PC-3 (cell line): ENCODE data around the gene CRYZL1. TPM values are rescaled to one million over a fixed set of nuclear protein-coding genes. Genes with fewer than 3 reads are reported as not detected.
A peak's percentile ranks its signal among the peaks of the same experiment; 100 is the strongest.

Source experiments
- ATAC-seq: fragments of 200-7000 bp; cut with Tn5 transposase; 2 replicates; pipeline ENCODE4 v1.9.1; 2020; ENCODE audit warnings: mild to moderate bottlenecking, moderate library complexity
- BruUV-seq: library from RNA; stranded (reverse); fragments of 400-500 nt; replicated peaks from 2 replicates; lab custom pipeline; 2021; lab: Mats Ljungman, UMichigan
- CTCF ChIA-PET: fragments of 300-600 bp; sonication (Branson Sonifier 250); formaldehyde crosslinking; loops from one replicate; lab custom pipeline; 2022; ENCODE audit warnings: antibody characterized with exemption; lab: Charles Lee
- POLR2A ChIA-PET: fragments of 300-600 bp; sonication (Branson Sonifier 250); formaldehyde crosslinking; loops from one replicate; lab custom pipeline; 2022; ENCODE audit warnings: antibody characterized with exemption; ENCODE audit not compliant: unreplicated experiment; lab: Charles Lee
- DNase-seq: peaks from one replicate; pipeline ENCODE4 v3.0.0-alpha.2; 2015
- H2AFZ ChIP-seq: fragments of 300-600 bp; sonication (generic); 2 replicates; pipeline ENCODE4 v1.6.0; 2016; ENCODE audit warnings: antibody characterized with exemption, low read length
- H3F3A ChIP-seq: fragments of 300-600 bp; sonication (generic); one replicate; pipeline ENCODE4 v1.6.0; 2017; ENCODE audit warnings: antibody characterized with exemption, low read length, control low read depth, mild to moderate bottlenecking; ENCODE audit not compliant: unreplicated experiment
- H3K27ac ChIP-seq: fragments of 300-600 bp; sonication (generic); 2 replicates; pipeline ENCODE4 v1.5.1; 2016; ENCODE audit warnings: mild to moderate bottlenecking, low read length
- H3K27me3 ChIP-seq: fragments of 300-600 bp; sonication (generic); 2 replicates; pipeline ENCODE4 v1.6.1; 2016; ENCODE audit warnings: low read length, mixed read lengths
- H3K36me3 ChIP-seq: fragments of 300-600 bp; sonication (generic); 2 replicates; pipeline ENCODE4 v1.6.1; 2016; ENCODE audit warnings: low read depth, mixed run types, low read length, mixed read lengths
- H3K4me1 ChIP-seq: fragments of 300-600 bp; sonication (generic); 2 replicates; pipeline ENCODE4 v1.5.1; 2016; ENCODE audit warnings: low read length; ENCODE audit not compliant: insufficient read depth
- H3K4me2 ChIP-seq: fragments of 300-600 bp; sonication (generic); 2 replicates; pipeline ENCODE4 v1.6.0; 2016; ENCODE audit warnings: low read length
- H3K4me3 ChIP-seq: fragments of 300-600 bp; sonication (generic); 2 replicates; pipeline ENCODE4 v1.5.1; 2016; ENCODE audit warnings: mild to moderate bottlenecking, low read length, mixed read lengths
- H3K79me2 ChIP-seq: fragments of 300-600 bp; sonication (generic); 2 replicates; pipeline ENCODE4 v1.6.1; 2017; ENCODE audit warnings: low read length, mixed read lengths
- H3K9ac ChIP-seq: fragments of 300-600 bp; sonication (generic); 2 replicates; pipeline ENCODE4 v1.6.0; 2016; ENCODE audit warnings: mild to moderate bottlenecking, low read length
- H3K9me2 ChIP-seq: fragments of 300-600 bp; sonication (generic); replicated peaks from 2 replicates; pipeline ENCODE4 v1.6.1; 2016; ENCODE audit warnings: mixed run types, low read length, mixed read lengths
- H3K9me3 ChIP-seq: fragments of 300-600 bp; sonication (generic); 2 replicates; pipeline ENCODE4 v1.6.1; 2016; ENCODE audit warnings: low read length, mixed read lengths
- H4K20me1 ChIP-seq: fragments of 300-600 bp; sonication (generic); 2 replicates; pipeline ENCODE4 v1.6.1; 2016; ENCODE audit warnings: low read length, mixed read lengths
- EZH2 ChIP-seq: fragments of 300-600 bp; sonication (generic); IDR thresholded peaks from one replicate; pipeline ENCODE4 v1.6.1; 2017; ENCODE audit warnings: antibody characterized with exemption, mild to moderate bottlenecking, low read length; ENCODE audit not compliant: unreplicated experiment
- EZH2phosphoT487 ChIP-seq: fragments of 300-600 bp; sonication (generic); IDR thresholded peaks from 2 replicates; pipeline ENCODE4 v1.6.1; 2018; ENCODE audit warnings: mild to moderate bottlenecking, antibody characterized with exemption, low read length, borderline replicate concordance
- intact Hi-C: fragments of 100-400 bp; cut with micrococcal nuclease; formaldehyde crosslinking; loops from 2 replicates; pipeline ENCODE4 v1.9.0; 2023
- total RNA-seq: library from RNA; depleted of rRNA; stranded (reverse); fragments of >200 nt; gene quantifications from 2 replicates; pipeline ENCODE4 v1.2.3, GENCODE V29; 2014
- TF ChIP-seq, protein P1 (sequence below): fragments of 300-600 bp; sonication (generic); conservative IDR thresholded peaks from 2 replicates; pipeline ENCODE4 v1.5.1; 2017; ENCODE audit warnings: antibody characterized with exemption, low read depth, mild to moderate bottlenecking, low read length

The CRYZL1 gene
- total RNA-seq, 1 experiment from 2014 or later = 12.4 TPM

DNA sequence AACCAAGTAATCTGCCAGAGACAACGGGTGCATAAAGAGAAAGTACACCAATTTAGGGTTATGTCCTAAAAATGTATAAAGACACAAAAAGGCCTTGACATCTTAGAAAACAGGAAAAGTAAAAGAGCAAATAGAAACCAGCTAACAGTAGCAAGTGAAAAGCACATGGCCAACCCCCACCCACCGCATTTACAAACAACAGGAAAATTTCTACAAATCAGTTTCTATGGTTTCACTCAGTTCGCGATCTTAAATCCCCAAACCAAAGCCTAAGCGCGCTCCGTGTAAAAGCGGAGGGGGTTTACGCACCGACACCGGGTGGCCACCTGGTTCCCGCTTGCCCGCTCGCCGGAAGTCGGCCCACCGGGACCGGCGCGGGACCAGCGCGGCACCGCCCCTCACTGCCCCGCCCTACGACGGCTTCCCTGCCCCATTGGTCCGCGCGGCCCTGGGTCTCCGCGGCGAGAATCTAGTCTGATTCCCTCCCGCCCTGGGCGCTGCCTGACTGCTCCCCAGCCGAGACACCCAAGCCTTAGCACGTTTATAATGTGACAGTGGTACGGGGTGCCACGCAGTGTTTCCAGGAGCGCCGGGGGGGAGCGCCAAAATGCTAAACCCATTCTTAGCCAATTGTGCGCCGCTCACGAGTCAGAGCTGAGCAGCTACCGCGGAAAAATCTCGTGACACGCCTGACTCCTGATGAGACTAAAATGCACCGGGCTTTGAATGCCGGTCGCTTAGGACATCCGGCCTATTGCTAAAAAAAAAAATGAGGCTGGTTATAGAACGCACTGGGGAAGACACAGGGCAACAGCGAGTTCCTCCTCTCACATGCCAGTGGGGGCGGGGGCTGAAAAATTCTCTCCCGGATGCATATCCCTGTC, 99.5 kb downstream of the CRYZL1 start, which contains the start of gene GART:
TSS of gene GART (minus strand) at position 362 of the 884 bp plus-strand sequence. CDS start 2,802 bp downstream, outside the sequence.
- TF ChIP-seq, protein P1, sequence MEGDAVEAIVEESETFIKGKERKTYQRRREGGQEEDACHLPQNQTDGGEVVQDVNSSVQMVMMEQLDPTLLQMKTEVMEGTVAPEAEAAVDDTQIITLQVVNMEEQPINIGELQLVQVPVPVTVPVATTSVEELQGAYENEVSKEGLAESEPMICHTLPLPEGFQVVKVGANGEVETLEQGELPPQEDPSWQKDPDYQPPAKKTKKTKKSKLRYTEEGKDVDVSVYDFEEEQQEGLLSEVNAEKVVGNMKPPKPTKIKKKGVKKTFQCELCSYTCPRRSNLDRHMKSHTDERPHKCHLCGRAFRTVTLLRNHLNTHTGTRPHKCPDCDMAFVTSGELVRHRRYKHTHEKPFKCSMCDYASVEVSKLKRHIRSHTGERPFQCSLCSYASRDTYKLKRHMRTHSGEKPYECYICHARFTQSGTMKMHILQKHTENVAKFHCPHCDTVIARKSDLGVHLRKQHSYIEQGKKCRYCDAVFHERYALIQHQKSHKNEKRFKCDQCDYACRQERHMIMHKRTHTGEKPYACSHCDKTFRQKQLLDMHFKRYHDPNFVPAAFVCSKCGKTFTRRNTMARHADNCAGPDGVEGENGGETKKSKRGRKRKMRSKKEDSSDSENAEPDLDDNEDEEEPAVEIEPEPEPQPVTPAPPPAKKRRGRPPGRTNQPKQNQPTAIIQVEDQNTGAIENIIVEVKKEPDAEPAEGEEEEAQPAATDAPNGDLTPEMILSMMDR = no peak
- TF ChIP-seq EZH2 (no peak), EZH2phosphoT487 (no peak)
- BruUV-seq = TSS peak; percentile 70
- H3K4me2 ChIP-seq = peak within 1 kb of the TSS; percentile 95
- no peaks in the 10 kb centered on the region for H3K9me3 ChIP-seq
- H4K20me1 ChIP-seq = peaks cover 41% of the 10 kb centered on the region
- H3K9ac ChIP-seq = peak within 1 kb of the TSS; percentile 99
- H2AFZ ChIP-seq = peak within 1 kb of the TSS; percentile 69
- DNase-seq = peak; percentile 83
- H3F3A ChIP-seq = no peaks in the 10 kb centered on the region
- ChIA-PET CTCF (no interaction called here), POLR2A (interaction anchor here (0.5 to 0.8 kb wide), 7 partner anchors 39 to 657 kb away, joined by 3 to 6 read pairs (median 4); partner anchors contain the start of gene CRYZL1)
- no peaks in the 10 kb centered on the region for H3K9me2 ChIP-seq
- intact Hi-C loops = loop anchor here (5.0 kb wide), 3 partner anchors 45 to 160 kb away; partner anchors contain the start of gene DONSON
- peak within 1 kb of the TSS; percentile 98 for H3K27ac ChIP-seq
- no peaks in the 10 kb centered on the region for H3K27me3 ChIP-seq
- H3K4me3 ChIP-seq = peak within 1 kb of the TSS; percentile 94
- H3K79me2 ChIP-seq = peaks cover 96% of the 10 kb centered on the region
- peak; percentile 78 for ATAC-seq
- H3K36me3 ChIP-seq = peaks cover 26% of the 10 kb centered on the region
- H3K4me1 ChIP-seq = peaks cover 22% of the 10 kb centered on the region

DNA sequence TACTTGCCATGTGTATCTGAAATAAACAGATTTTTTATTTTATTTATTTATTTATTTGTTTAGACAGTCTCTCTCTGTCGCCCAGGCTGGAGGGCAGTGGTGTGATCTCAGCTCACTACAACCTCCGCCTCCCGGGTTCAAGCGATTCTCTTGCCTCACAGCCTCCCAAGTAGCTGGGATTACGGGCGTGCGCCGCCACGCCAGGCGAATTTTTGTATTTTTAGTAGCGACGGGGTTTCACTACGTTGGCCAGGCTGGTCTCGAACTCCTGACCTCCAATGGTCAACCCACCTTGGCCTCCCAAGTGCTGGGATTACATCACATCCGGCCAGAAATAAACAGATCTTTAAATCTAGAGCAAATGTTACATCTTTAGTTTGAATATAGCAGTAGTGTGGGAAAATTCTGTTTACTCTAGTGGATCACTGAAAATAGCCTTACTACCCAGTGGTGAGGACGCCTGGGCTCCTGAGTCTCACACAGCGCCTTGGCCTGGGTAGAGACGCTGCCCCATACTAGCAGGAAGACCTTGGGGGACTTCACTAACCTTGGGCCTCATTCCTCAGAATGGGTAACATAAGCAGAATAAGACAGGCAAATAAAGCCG, 100.3 kb downstream of the CRYZL1 start:
- intact Hi-C loops = loop anchor here (5.0 kb wide), 3 partner anchors 46 to 159 kb away; partner anchors contain the start of gene DONSON
- no TSS peak for BruUV-seq
- peak overlapping the region; percentile 99 for H3K9ac ChIP-seq

More for the DNA sequence above, 100.3 kb downstream of the CRYZL1 start:
- Histone ChIP-seq H3K27me3 (no peaks in the 10 kb centered on the region), H3K9me2 (no peaks in the 10 kb centered on the region), H3K79me2 (peaks cover 92% of the 10 kb centered on the region), H3F3A (no peaks in the 10 kb centered on the region), H3K4me3 (peak overlapping the region; percentile 94), H3K27ac (peak overlapping the region; percentile 98), H4K20me1 (peaks cover 37% of the 10 kb centered on the region), H2AFZ (peak overlapping the region; percentile 69), H3K4me1 (peaks cover 22% of the 10 kb centered on the region), H3K4me2 (peak overlapping the region; percentile 95), H3K36me3 (peaks cover 28% of the 10 kb centered on the region), H3K9me3 (no peaks in the 10 kb centered on the region)
- ChIA-PET POLR2A (interaction anchor here (0.6 kb wide), 2 partner anchors 136 to 267 kb away, joined by 3 read pairs; no protein-coding TSS in a partner anchor), CTCF (interaction anchor here (0.6 kb wide), 1 partner anchor 101 kb away, joined by 3 read pairs; no protein-coding TSS in a partner anchor)
- no peak for ATAC-seq
- DNase-seq = peak; percentile 30
- TF ChIP-seq EZH2phosphoT487 = no peak
- TF ChIP-seq, protein P1 = no peak
- TF ChIP-seq EZH2 = no peak
